ENCODE data around the gene SUN5. TPM values are rescaled to one million over a fixed set of nuclear protein-coding genes. Genes with fewer than 3 reads are reported as not detected.

Gene SUN5
- total RNA-seq, 6 experiments from 2014 or later: not detected

GRCh38 chr20:33028875-33029274, 24.6 kb upstream of the SUN5 start:
- no peak overlapping the region for H3K27ac ChIP-seq
- no peak for TF ChIP-seq POLR2A (IDR thresholded peaks at IDR 0.05)
- no peaks in the 10 kb centered on the region for H3K9me3 ChIP-seq
- WGBS (ENCODE audit: insufficient coverage, low coverage, low lambda C conversion rate, missing lambda C conversion rate): 35% methylated on average over 5 of the region's 7 CpGs
- ATAC-seq (no peak), DNase-seq (peak in 1 of 3 donors; percentile 2)
- intact Hi-C loops (cut with DNase I): no loop called here
- H3K4me3 ChIP-seq: no peak overlapping the region
- H3K27me3 ChIP-seq: no peaks in the 10 kb centered on the region
- no peaks in the 10 kb centered on the region for H3K36me3 ChIP-seq
- H3K4me1 ChIP-seq: no peaks in the 10 kb centered on the region

DNA sequence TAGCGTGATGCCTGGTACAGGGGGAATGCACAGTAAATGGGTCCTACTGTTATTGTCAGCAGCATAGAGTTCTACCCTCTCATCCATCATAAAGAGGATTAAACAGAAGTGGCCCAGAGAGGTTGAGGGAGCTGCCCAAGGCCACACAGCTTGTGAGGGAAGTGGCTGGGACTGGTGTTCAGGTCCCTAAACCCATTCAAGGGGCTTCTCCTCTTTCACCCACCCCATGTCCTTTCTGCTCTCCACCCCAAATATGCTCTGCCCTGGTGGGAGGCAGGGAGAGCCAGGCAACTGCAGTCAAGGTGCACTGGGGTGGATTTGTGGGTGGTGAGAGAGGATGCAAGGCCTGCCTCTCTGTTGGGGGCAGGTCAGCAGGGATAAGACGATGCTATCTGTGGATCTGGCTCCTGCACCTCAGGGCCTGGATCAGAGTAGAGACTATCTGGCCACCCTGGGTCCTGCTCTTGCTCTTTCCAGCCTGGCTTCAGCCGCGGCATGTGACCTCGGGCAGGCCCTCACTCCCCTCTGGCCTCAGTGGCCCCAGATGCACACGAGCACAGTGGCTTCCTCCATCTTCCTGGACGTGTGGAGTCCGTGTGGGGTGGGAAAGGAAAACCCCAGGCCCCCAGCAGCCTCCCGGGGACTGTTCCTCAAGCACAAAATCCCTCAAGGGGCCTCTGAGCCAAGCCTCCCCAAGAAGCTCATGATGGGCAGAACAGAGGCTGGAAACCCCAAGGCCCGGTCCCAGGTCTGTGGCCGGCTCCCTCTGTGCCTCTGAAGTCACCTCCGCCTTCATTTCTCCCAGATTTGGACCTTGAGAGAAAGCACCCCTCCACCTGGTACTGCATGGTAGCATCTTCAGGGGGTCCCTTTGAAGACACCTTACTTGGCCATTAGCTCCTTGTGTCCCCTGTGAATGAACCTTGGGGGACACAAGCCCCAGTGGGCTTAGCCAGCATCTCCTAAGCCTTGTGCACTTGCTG, 23.8 kb upstream of the SUN5 start:
- WGBS (ENCODE audit: insufficient coverage, low coverage, low lambda C conversion rate, missing lambda C conversion rate): no CpG with 5 or more reads among the region's 12 CpGs
- peak in 1 of 3 donors; percentile 31 for DNase-seq
- Histone ChIP-seq H3K4me1 (no peaks in the 10 kb centered on the region), H3K9me3 (no peaks in the 10 kb centered on the region), H3K27me3 (no peaks in the 10 kb centered on the region), H3K27ac (no peak overlapping the region), H3K36me3 (no peaks in the 10 kb centered on the region), H3K4me3 (no peak overlapping the region)
- no peak for TF ChIP-seq POLR2A (IDR thresholded peaks at IDR 0.05)
- TF ChIP-seq, protein P1, sequence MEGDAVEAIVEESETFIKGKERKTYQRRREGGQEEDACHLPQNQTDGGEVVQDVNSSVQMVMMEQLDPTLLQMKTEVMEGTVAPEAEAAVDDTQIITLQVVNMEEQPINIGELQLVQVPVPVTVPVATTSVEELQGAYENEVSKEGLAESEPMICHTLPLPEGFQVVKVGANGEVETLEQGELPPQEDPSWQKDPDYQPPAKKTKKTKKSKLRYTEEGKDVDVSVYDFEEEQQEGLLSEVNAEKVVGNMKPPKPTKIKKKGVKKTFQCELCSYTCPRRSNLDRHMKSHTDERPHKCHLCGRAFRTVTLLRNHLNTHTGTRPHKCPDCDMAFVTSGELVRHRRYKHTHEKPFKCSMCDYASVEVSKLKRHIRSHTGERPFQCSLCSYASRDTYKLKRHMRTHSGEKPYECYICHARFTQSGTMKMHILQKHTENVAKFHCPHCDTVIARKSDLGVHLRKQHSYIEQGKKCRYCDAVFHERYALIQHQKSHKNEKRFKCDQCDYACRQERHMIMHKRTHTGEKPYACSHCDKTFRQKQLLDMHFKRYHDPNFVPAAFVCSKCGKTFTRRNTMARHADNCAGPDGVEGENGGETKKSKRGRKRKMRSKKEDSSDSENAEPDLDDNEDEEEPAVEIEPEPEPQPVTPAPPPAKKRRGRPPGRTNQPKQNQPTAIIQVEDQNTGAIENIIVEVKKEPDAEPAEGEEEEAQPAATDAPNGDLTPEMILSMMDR (IDR thresholded peaks at IDR 0.05): no peak
- intact Hi-C loops (cut with DNase I): no loop called here
- no peak for ATAC-seq

DNA sequence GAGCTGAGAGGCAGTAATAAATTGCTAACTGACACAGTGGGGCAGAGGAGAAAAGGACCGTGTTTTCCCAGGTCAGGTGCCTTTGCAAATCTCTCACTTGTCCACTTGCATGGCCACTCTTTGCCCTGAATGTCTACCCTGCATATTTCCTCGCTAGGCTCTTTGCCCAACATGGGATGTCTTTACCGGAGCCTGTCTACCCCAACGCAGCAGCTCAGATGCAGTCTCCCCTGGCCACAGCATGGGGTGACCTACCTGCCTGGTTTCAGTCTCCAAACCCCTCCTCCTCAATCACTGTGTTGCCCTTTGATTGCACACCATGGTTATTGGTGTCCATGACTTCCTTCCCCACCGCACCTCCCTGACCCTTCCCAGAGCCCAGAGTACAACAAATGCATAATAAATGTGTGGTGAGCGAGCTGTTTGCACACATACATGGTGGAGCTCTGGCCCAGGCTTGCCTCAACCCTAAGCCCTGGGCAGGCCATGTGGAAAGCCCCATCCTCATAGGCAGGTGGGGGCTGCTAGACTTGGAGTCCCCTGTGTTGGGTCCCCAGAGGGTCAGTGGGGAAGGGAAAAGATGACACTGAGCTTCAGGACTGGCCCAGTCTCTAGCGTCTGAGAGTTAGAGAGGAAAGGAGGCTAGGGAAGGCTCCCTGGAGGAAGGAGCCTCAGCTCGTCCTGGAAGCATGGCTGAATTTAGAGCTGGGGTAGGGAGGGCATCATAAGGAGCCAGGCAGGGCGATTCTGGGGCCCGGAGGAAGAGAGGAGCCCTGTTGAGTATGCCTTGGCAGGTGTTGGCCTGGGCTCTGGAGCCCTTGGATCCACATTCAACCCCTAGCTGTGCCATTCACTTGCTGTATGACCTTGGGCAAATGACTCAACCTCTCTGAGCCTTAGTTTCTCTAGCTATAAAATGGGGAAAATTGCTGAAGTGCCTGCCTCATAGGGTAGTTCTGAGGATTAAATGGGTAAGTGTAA, 22.8 kb upstream of the SUN5 start:
- no peak overlapping the region for H3K4me3 ChIP-seq
- no peaks in the 10 kb centered on the region for H3K9me3 ChIP-seq
- no peak overlapping the region for H3K27ac ChIP-seq
- H3K27me3 ChIP-seq: no peaks in the 10 kb centered on the region
- no peaks in the 10 kb centered on the region for H3K36me3 ChIP-seq
- ATAC-seq (no peak), DNase-seq (peak in 1 of 3 donors; percentile 31)
- intact Hi-C loops (cut with DNase I): no loop called here
- no peak for TF ChIP-seq POLR2A (IDR thresholded peaks at IDR 0.05)
- TF ChIP-seq, protein P1 (IDR thresholded peaks at IDR 0.05): no peak
- WGBS (ENCODE audit: insufficient coverage, low coverage, low lambda C conversion rate, missing lambda C conversion rate): 74% methylated on average over 8 of the region's 10 CpGs
- no peaks in the 10 kb centered on the region for H3K4me1 ChIP-seq

- Histone ChIP-seq H3K27me3 (no peaks in the 10 kb centered on the region), H3K4me1 (no peaks in the 10 kb centered on the region), H3K4me3 (no peak overlapping the region), H3K27ac (no peak overlapping the region), H3K9me3 (no peaks in the 10 kb centered on the region), H3K36me3 (no peaks in the 10 kb centered on the region)
- DNase-seq: peak in 1 of 3 donors; percentile 11
- intact Hi-C loops (cut with DNase I): no loop called here
- TF ChIP-seq, protein P1 (IDR thresholded peaks at IDR 0.05): no peak
- TF ChIP-seq POLR2A (IDR thresholded peaks at IDR 0.05): no peak
- WGBS (ENCODE audit: insufficient coverage, low coverage, low lambda C conversion rate, missing lambda C conversion rate): 76% methylated on average over 3 of the region's 5 CpGs
- ATAC-seq: no peak
These were observed 22.0 kb upstream of the SUN5 start for GRCh38 chr20:33026072-33026778.
